Uterus (tissue), 2 donors: ENCODE data around the gene SUCNR1.

Experiments
- POLR2A ChIP-seq, 2 donors: fragments of 450-650 bp; IDR thresholded peaks; one replicate each; pipeline ENCODE4 v1.6.1; 2016; ENCODE audit warnings: antibody characterized with exemption in 2 of 2, mild to moderate bottlenecking in 1 of 2, moderate library complexity in 1 of 2
- TF ChIP-seq, protein P1 (sequence below), 4 experiments: fragments of 200-600 bp in 2 of 4; fragments of 450-650 bp in 2 of 4; sonication (generic) in 2 of 4; IDR thresholded peaks; one replicate each; pipeline ENCODE4 v1.5.1; 2016 to 2019; ENCODE audit warnings: antibody characterized with exemption in 4 of 4, mild to moderate bottlenecking in 2 of 4, moderate library complexity in 1 of 4

- TF ChIP-seq, protein P1, sequence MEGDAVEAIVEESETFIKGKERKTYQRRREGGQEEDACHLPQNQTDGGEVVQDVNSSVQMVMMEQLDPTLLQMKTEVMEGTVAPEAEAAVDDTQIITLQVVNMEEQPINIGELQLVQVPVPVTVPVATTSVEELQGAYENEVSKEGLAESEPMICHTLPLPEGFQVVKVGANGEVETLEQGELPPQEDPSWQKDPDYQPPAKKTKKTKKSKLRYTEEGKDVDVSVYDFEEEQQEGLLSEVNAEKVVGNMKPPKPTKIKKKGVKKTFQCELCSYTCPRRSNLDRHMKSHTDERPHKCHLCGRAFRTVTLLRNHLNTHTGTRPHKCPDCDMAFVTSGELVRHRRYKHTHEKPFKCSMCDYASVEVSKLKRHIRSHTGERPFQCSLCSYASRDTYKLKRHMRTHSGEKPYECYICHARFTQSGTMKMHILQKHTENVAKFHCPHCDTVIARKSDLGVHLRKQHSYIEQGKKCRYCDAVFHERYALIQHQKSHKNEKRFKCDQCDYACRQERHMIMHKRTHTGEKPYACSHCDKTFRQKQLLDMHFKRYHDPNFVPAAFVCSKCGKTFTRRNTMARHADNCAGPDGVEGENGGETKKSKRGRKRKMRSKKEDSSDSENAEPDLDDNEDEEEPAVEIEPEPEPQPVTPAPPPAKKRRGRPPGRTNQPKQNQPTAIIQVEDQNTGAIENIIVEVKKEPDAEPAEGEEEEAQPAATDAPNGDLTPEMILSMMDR (IDR thresholded peaks at IDR 0.05) = no peak
- TF ChIP-seq POLR2A (IDR thresholded peaks at IDR 0.05) = no peak
Measured at GRCh38 chr3:151906751-151907150, 33.3 kb downstream of the SUCNR1 start.
